Measurements from ENCODE around the gene TET3. TPM values are rescaled to one million over a fixed set of nuclear protein-coding genes. Genes with fewer than 3 reads are reported as not detected.

TET3 gene
- total RNA-seq, 5 donors from 2014 or later (not counting 1 experiment from before 2014, with no cell fraction given) = 22.5 to 32.2 (median 26.8) TPM

- Mint-ChIP-seq H3K27ac (peak overlapping the region; percentile 77 to 82), H3K4me3 (peak overlapping the region in 1 of 3 donors; percentile 40)
- peak in 1 of 4 experiments; percentile 40 for ATAC-seq (replicated peaks in 1 of 4)
These were observed 13.7 kb downstream of the TET3 start for GRCh38 chr2:73998451-73998850.

DNA sequence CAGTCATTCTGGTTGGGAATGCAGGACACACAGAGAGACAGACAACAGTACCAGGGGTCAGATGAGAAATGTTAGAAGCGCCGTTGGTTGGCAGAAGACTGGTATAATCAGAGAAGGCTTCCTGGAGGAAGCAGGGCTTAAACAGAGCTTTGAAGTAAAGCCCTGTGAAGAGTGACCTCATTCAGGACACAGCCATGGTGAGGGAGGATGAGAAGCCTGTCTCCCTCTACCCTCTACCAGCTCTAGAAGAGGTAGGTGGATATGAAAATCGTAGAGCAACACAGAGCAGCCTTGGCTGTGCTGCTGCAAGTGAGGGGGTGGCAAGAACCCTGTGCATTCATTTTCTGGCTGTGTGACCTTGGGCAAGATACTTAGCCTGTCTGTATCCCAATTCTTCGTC is 14.2 kb downstream of the TET3 start:
- Histone ChIP-seq H3K27me3 (replicated peaks in 1 of 2; ENCODE audit: control insufficient read depth in 2 of 2, extremely low read depth in 1 of 2, insufficient read depth in 2 of 2, low read length in 1 of 2) (no peaks in the 10 kb centered on the region), H3K36me3 (ENCODE audit: control insufficient read depth in 2 of 2, extremely low read depth in 1 of 2, insufficient read depth in 1 of 2, low read length in 1 of 2) (peaks cover 0 to 3% of the 10 kb centered on the region in 2 donors), H3K27ac (ENCODE audit: low read length) (peak overlapping the region; percentile 25), H3K9me3 (no peaks in the 10 kb centered on the region), H3K4me3 (ENCODE audit: control insufficient read depth in 1 of 2, extremely low read depth in 1 of 2, low read length in 1 of 2) (no peak overlapping the region), H3K4me1 (ENCODE audit: control insufficient read depth in 1 of 2, extremely low read depth in 1 of 2, insufficient read depth in 2 of 2, low read length in 2 of 2) (peaks cover 14 to 70% of the 10 kb centered on the region in 2 experiments)
- DNase-seq (no peak), ATAC-seq (replicated peaks in 1 of 4) (no peak)
- Mint-ChIP-seq H3K27me3 (no peaks in the 10 kb centered on the region), H3K9me3 (no peaks in the 10 kb centered on the region), H3K4me1 (peaks cover 72 to 80% (median 78%) of the 10 kb centered on the region in 3 donors), H3K4me3 (peak overlapping the region in 1 of 3 donors; percentile 40), H3K36me3 (peaks cover 4% of the 10 kb centered on the region), H3K27ac (peak overlapping the region; percentile 77 to 82)
- ChIA-PET POLR2A (no interaction called here), CTCF (interaction anchor here in 1 of 2 donors (0.8 to 1.0 kb wide), 2 partner anchors 12 to 171 kb away, joined by 3 read pairs; partner anchors contain the start of gene STAMBP)
- 68% methylated on average over 3 of the region's 4 CpGs for WGBS (ENCODE audit: insufficient coverage)

More at GRCh38 chr2:73998451-73998850, 13.7 kb downstream of the TET3 start:
- peak overlapping the region; percentile 25 for H3K27ac ChIP-seq (ENCODE audit: low read length)
- 54% methylated on average over 3 of the region's 8 CpGs for WGBS (ENCODE audit: insufficient coverage)
- no peaks in the 10 kb centered on the region for H3K27me3 ChIP-seq (replicated peaks in 1 of 2; ENCODE audit: control insufficient read depth in 2 of 2, extremely low read depth in 1 of 2, insufficient read depth in 2 of 2, low read length in 1 of 2)
- peaks cover 14 to 67% of the 10 kb centered on the region in 2 experiments for H3K4me1 ChIP-seq (ENCODE audit: control insufficient read depth in 1 of 2, extremely low read depth in 1 of 2, insufficient read depth in 2 of 2, low read length in 2 of 2)
- DNase-seq = peak in 25 of 35 experiments; percentile 25 to 70 (median 40)
- peaks cover 0 to 3% of the 10 kb centered on the region in 2 donors for H3K36me3 ChIP-seq (ENCODE audit: control insufficient read depth in 2 of 2, extremely low read depth in 1 of 2, insufficient read depth in 1 of 2, low read length in 1 of 2)
- peaks cover 6% of the 10 kb centered on the region for H3K36me3 Mint-ChIP-seq
- no peak overlapping the region for H3K4me3 ChIP-seq (ENCODE audit: control insufficient read depth in 1 of 2, extremely low read depth in 1 of 2, low read length in 1 of 2)
- no peaks in the 10 kb centered on the region for H3K27me3 Mint-ChIP-seq
- H3K9me3 Mint-ChIP-seq = no peaks in the 10 kb centered on the region
- H3K9me3 ChIP-seq = no peaks in the 10 kb centered on the region
- peaks cover 77 to 80% (median 78%) of the 10 kb centered on the region in 3 donors for H3K4me1 Mint-ChIP-seq
- ChIA-PET POLR2A (no interaction called here), CTCF (interaction anchor here (0.6 to 1.0 kb wide), 3 partner anchors 11 to 170 kb away, joined by 3 read pairs; partner anchors contain the start of gene STAMBP (in 1 of the 2))

DNA sequence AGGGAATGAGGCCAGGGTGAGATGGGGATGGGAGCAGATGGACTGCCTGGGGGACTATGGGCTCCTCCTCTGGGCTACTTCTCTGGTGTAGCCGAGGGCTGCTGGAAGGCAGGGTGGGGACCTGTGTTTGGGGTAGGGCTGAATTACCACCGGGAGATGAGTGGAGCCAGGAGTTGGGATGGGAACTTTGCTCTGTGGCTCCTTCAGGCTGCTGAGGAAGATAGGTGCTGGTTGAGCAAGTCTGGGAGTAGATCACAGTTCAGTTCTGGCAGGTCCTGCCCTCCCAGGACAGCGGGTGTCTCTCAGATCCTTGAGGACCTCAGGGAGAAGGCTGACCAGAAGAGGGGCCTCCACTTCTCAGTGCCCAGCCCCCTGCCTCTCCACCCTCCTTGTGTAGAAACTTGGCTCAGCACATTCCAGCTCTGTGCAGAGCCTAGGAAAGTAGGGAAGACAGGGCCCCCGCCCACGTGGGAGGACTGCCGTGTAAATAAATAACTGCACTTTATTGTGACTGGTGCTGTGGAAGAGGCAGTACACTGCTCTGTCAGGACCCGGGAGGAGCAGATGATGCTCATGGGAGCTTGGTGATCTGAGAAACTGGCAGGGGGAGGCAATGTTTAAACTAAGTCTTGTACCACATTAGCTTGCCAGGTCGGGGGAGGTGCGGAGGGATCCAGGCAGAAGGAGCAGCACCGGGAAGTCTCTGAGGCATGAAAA is 15.3 kb downstream of the TET3 start:
- Histone ChIP-seq H3K4me3 (ENCODE audit: control insufficient read depth in 1 of 2, extremely low read depth in 1 of 2, low read length in 1 of 2) (no peak overlapping the region), H3K4me1 (ENCODE audit: control insufficient read depth in 1 of 2, extremely low read depth in 1 of 2, insufficient read depth in 2 of 2, low read length in 2 of 2) (peaks cover 14 to 75% of the 10 kb centered on the region in 2 experiments), H3K27ac (ENCODE audit: low read length) (no peak overlapping the region), H3K9me3 (no peaks in the 10 kb centered on the region), H3K27me3 (replicated peaks in 1 of 2; ENCODE audit: control insufficient read depth in 2 of 2, extremely low read depth in 1 of 2, insufficient read depth in 2 of 2, low read length in 1 of 2) (no peaks in the 10 kb centered on the region), H3K36me3 (ENCODE audit: control insufficient read depth in 2 of 2, extremely low read depth in 1 of 2, insufficient read depth in 1 of 2, low read length in 1 of 2) (peaks cover 3% of the 10 kb centered on the region in 2 donors)
- Mint-ChIP-seq H3K36me3 (no peaks in the 10 kb centered on the region), H3K27ac (peak overlapping the region; percentile 64 to 66), H3K4me3 (peak overlapping the region in 1 of 3 donors; percentile 83), H3K4me1 (peaks cover 73 to 82% (median 78%) of the 10 kb centered on the region in 3 donors), H3K27me3 (no peaks in the 10 kb centered on the region), H3K9me3 (no peaks in the 10 kb centered on the region)
- no peak for ATAC-seq (replicated peaks in 1 of 4)
- DNase-seq = no peak
- ChIA-PET CTCF (interaction anchor here in 1 of 2 donors (0.5 kb wide), 1 partner anchor 70 kb away, joined by 8 read pairs; no protein-coding TSS in a partner anchor), POLR2A (no interaction called here)
- 82% methylated on average over 10 of the region's 10 CpGs for WGBS (ENCODE audit: insufficient coverage)

GRCh38 chr2:74000666-74001065 is 16.0 kb downstream of the TET3 start:
- Mint-ChIP-seq H3K27ac (peak overlapping the region; percentile 64 to 66), H3K4me1 (peaks cover 75 to 85% (median 78%) of the 10 kb centered on the region in 3 donors), H3K4me3 (peak overlapping the region in 1 of 3 donors; percentile 83), H3K9me3 (no peaks in the 10 kb centered on the region), H3K36me3 (no peaks in the 10 kb centered on the region), H3K27me3 (no peaks in the 10 kb centered on the region)
- Histone ChIP-seq H3K36me3 (ENCODE audit: control insufficient read depth in 2 of 2, extremely low read depth in 1 of 2, insufficient read depth in 1 of 2, low read length in 1 of 2) (peaks cover 3 to 5% of the 10 kb centered on the region in 2 donors), H3K9me3 (no peaks in the 10 kb centered on the region), H3K27me3 (replicated peaks in 1 of 2; ENCODE audit: control insufficient read depth in 2 of 2, extremely low read depth in 1 of 2, insufficient read depth in 2 of 2, low read length in 1 of 2) (no peaks in the 10 kb centered on the region), H3K4me1 (ENCODE audit: control insufficient read depth in 1 of 2, extremely low read depth in 1 of 2, insufficient read depth in 2 of 2, low read length in 2 of 2) (peaks cover 14 to 72% of the 10 kb centered on the region in 2 experiments), H3K27ac (ENCODE audit: low read length) (no peak overlapping the region), H3K4me3 (ENCODE audit: control insufficient read depth in 1 of 2, extremely low read depth in 1 of 2, low read length in 1 of 2) (no peak overlapping the region)
- DNase-seq = no peak
- CTCF ChIA-PET = interaction anchor here in 1 of 2 donors (1.0 to 1.2 kb wide), 3 partner anchors 12 to 150 kb away, joined by 4 read pairs; no protein-coding TSS in a partner anchor
- 100% methylated on average over 3 of the region's 5 CpGs for WGBS (ENCODE audit: insufficient coverage)
- POLR2A ChIA-PET = interaction anchor here in 1 of 2 donors (0.6 to 1.2 kb wide), 3 partner anchors 12 to 41 kb away, joined by 3 to 4 read pairs (median 3); no protein-coding TSS in a partner anchor
- ATAC-seq (replicated peaks in 1 of 4) = no peak

GRCh38 chr2:74001121-74001520 is 16.4 kb downstream of the TET3 start:
- H3K27ac Mint-ChIP-seq = peak overlapping the region; percentile 44 to 64
- no peaks in the 10 kb centered on the region for H3K27me3 Mint-ChIP-seq
- no peak for ATAC-seq (replicated peaks in 1 of 4)
- ChIA-PET CTCF (interaction anchor here (0.6 to 1.2 kb wide), 4 partner anchors 13 to 150 kb away, joined by 4 read pairs; no protein-coding TSS in a partner anchor), POLR2A (interaction anchor here (0.6 to 1.2 kb wide), 4 partner anchors 12 to 40 kb away, joined by 3 to 4 read pairs (median 3); no protein-coding TSS in a partner anchor)
- H3K27me3 ChIP-seq (replicated peaks in 1 of 2; ENCODE audit: control insufficient read depth in 2 of 2, extremely low read depth in 1 of 2, insufficient read depth in 2 of 2, low read length in 1 of 2) = no peaks in the 10 kb centered on the region
- peaks cover 73 to 85% (median 81%) of the 10 kb centered on the region in 3 donors for H3K4me1 Mint-ChIP-seq
- no peak overlapping the region for H3K27ac ChIP-seq (ENCODE audit: low read length)
- H3K9me3 Mint-ChIP-seq = no peaks in the 10 kb centered on the region
- WGBS (ENCODE audit: insufficient coverage) = 100% methylated on average over 1 of the region's 4 CpGs
- no peak overlapping the region for H3K4me3 ChIP-seq (ENCODE audit: control insufficient read depth in 1 of 2, extremely low read depth in 1 of 2, low read length in 1 of 2)
- peaks cover 14 to 67% of the 10 kb centered on the region in 2 experiments for H3K4me1 ChIP-seq (ENCODE audit: control insufficient read depth in 1 of 2, extremely low read depth in 1 of 2, insufficient read depth in 2 of 2, low read length in 2 of 2)
- H3K36me3 ChIP-seq (ENCODE audit: control insufficient read depth in 2 of 2, extremely low read depth in 1 of 2, insufficient read depth in 1 of 2, low read length in 1 of 2) = peaks cover under 1 to 5% of the 10 kb centered on the region in 2 donors
- no peaks in the 10 kb centered on the region for H3K9me3 ChIP-seq
- peak overlapping the region; percentile 46 to 83 (median 53) for H3K4me3 Mint-ChIP-seq
- H3K36me3 Mint-ChIP-seq = peaks cover 3% of the 10 kb centered on the region
- no peak for DNase-seq
